PC-3 (cell line): ENCODE data around the gene FPGS. TPM values are rescaled to one million over a fixed set of nuclear protein-coding genes. Genes with fewer than 3 reads are reported as not detected.

Experiments
- ATAC-seq: fragments of 200-7000 bp; cut with Tn5 transposase; 2 replicates; pipeline ENCODE4 v1.9.1; 2020; ENCODE audit warnings: mild to moderate bottlenecking, moderate library complexity
- BruUV-seq: library from RNA; stranded (reverse); fragments of 400-500 nt; replicated peaks from 2 replicates; lab custom pipeline; 2021; lab: Mats Ljungman, UMichigan
- CTCF ChIA-PET: fragments of 300-600 bp; sonication (Branson Sonifier 250); formaldehyde crosslinking; loops from one replicate; lab custom pipeline; 2022; ENCODE audit warnings: antibody characterized with exemption; lab: Charles Lee
- POLR2A ChIA-PET: fragments of 300-600 bp; sonication (Branson Sonifier 250); formaldehyde crosslinking; loops from one replicate; lab custom pipeline; 2022; ENCODE audit warnings: antibody characterized with exemption; ENCODE audit not compliant: unreplicated experiment; lab: Charles Lee
- DNase-seq: peaks from one replicate; pipeline ENCODE4 v3.0.0-alpha.2; 2015
- H2AFZ ChIP-seq: fragments of 300-600 bp; sonication (generic); 2 replicates; pipeline ENCODE4 v1.6.0; 2016; ENCODE audit warnings: antibody characterized with exemption, low read length
- H3F3A ChIP-seq: fragments of 300-600 bp; sonication (generic); one replicate; pipeline ENCODE4 v1.6.0; 2017; ENCODE audit warnings: antibody characterized with exemption, low read length, control low read depth, mild to moderate bottlenecking; ENCODE audit not compliant: unreplicated experiment
- H3K27ac ChIP-seq: fragments of 300-600 bp; sonication (generic); 2 replicates; pipeline ENCODE4 v1.5.1; 2016; ENCODE audit warnings: mild to moderate bottlenecking, low read length
- H3K27me3 ChIP-seq: fragments of 300-600 bp; sonication (generic); 2 replicates; pipeline ENCODE4 v1.6.1; 2016; ENCODE audit warnings: low read length, mixed read lengths
- H3K36me3 ChIP-seq: fragments of 300-600 bp; sonication (generic); 2 replicates; pipeline ENCODE4 v1.6.1; 2016; ENCODE audit warnings: low read depth, mixed run types, low read length, mixed read lengths
- H3K4me1 ChIP-seq: fragments of 300-600 bp; sonication (generic); 2 replicates; pipeline ENCODE4 v1.5.1; 2016; ENCODE audit warnings: low read length; ENCODE audit not compliant: insufficient read depth
- H3K4me2 ChIP-seq: fragments of 300-600 bp; sonication (generic); 2 replicates; pipeline ENCODE4 v1.6.0; 2016; ENCODE audit warnings: low read length
- H3K4me3 ChIP-seq: fragments of 300-600 bp; sonication (generic); 2 replicates; pipeline ENCODE4 v1.5.1; 2016; ENCODE audit warnings: mild to moderate bottlenecking, low read length, mixed read lengths
- H3K79me2 ChIP-seq: fragments of 300-600 bp; sonication (generic); 2 replicates; pipeline ENCODE4 v1.6.1; 2017; ENCODE audit warnings: low read length, mixed read lengths
- H3K9ac ChIP-seq: fragments of 300-600 bp; sonication (generic); 2 replicates; pipeline ENCODE4 v1.6.0; 2016; ENCODE audit warnings: mild to moderate bottlenecking, low read length
- H3K9me2 ChIP-seq: fragments of 300-600 bp; sonication (generic); replicated peaks from 2 replicates; pipeline ENCODE4 v1.6.1; 2016; ENCODE audit warnings: mixed run types, low read length, mixed read lengths
- H3K9me3 ChIP-seq: fragments of 300-600 bp; sonication (generic); 2 replicates; pipeline ENCODE4 v1.6.1; 2016; ENCODE audit warnings: low read length, mixed read lengths
- H4K20me1 ChIP-seq: fragments of 300-600 bp; sonication (generic); 2 replicates; pipeline ENCODE4 v1.6.1; 2016; ENCODE audit warnings: low read length, mixed read lengths
- CTCF ChIP-seq: fragments of 300-600 bp; sonication (generic); conservative IDR thresholded peaks from 2 replicates; pipeline ENCODE4 v1.5.1; 2017; ENCODE audit warnings: antibody characterized with exemption, low read depth, mild to moderate bottlenecking, low read length
- EZH2 ChIP-seq: fragments of 300-600 bp; sonication (generic); IDR thresholded peaks from one replicate; pipeline ENCODE4 v1.6.1; 2017; ENCODE audit warnings: antibody characterized with exemption, mild to moderate bottlenecking, low read length; ENCODE audit not compliant: unreplicated experiment
- EZH2phosphoT487 ChIP-seq: fragments of 300-600 bp; sonication (generic); IDR thresholded peaks from 2 replicates; pipeline ENCODE4 v1.6.1; 2018; ENCODE audit warnings: mild to moderate bottlenecking, antibody characterized with exemption, low read length, borderline replicate concordance
- intact Hi-C: fragments of 100-400 bp; cut with micrococcal nuclease; formaldehyde crosslinking; loops from 2 replicates; pipeline ENCODE4 v1.9.0; 2023
- total RNA-seq: library from RNA; depleted of rRNA; stranded (reverse); fragments of >200 nt; gene quantifications from 2 replicates; pipeline ENCODE4 v1.2.3, GENCODE V29; 2014

Gene FPGS
- total RNA-seq, 1 experiment from 2014 or later: 78.5 TPM

GRCh38 chr9:127790094-127790855 lies 12.4 kb upstream of the FPGS start:
- H3K27ac ChIP-seq: no peak overlapping the region
- H3K4me3 ChIP-seq: no peak overlapping the region
- no peaks in the 10 kb centered on the region for H3K27me3 ChIP-seq
- no peak overlapping the region for H3K4me2 ChIP-seq
- CTCF ChIA-PET: no interaction called here
- ATAC-seq (no peak), DNase-seq (no peak)
- no peaks in the 10 kb centered on the region for H3K9me3 ChIP-seq
- TF ChIP-seq EZH2phosphoT487: no peak
- no peak for TF ChIP-seq CTCF
- no peak for TF ChIP-seq EZH2
- BruUV-seq: no TSS peak
- peaks cover 48% of the 10 kb centered on the region for H3K36me3 ChIP-seq
- no peaks in the 10 kb centered on the region for H3F3A ChIP-seq
- H2AFZ ChIP-seq: no peak overlapping the region
- no peak overlapping the region for H3K9ac ChIP-seq
- peaks cover 7% of the 10 kb centered on the region for H3K4me1 ChIP-seq
- H4K20me1 ChIP-seq: peaks cover 32% of the 10 kb centered on the region
- no peaks in the 10 kb centered on the region for H3K9me2 ChIP-seq
- intact Hi-C loops: no loop called here
- H3K79me2 ChIP-seq: peaks cover 42% of the 10 kb centered on the region
- POLR2A ChIA-PET: no interaction called here

GRCh38 chr9:127791085-127791484 lies 11.6 kb upstream of the FPGS start:
- TF ChIP-seq EZH2phosphoT487 (no peak), EZH2 (no peak), CTCF (no peak)
- ChIA-PET CTCF (no interaction called here), POLR2A (no interaction called here)
- no peak overlapping the region for H3K4me2 ChIP-seq
- H3K4me1 ChIP-seq: peaks cover 7% of the 10 kb centered on the region
- H3K27me3 ChIP-seq: no peaks in the 10 kb centered on the region
- no TSS peak for BruUV-seq
- no peak for DNase-seq
- intact Hi-C loops: no loop called here
- no peak overlapping the region for H3K27ac ChIP-seq
- no peaks in the 10 kb centered on the region for H3K9me3 ChIP-seq
- ATAC-seq: no peak
- peaks cover 40% of the 10 kb centered on the region for H3K79me2 ChIP-seq
- peaks cover 32% of the 10 kb centered on the region for H4K20me1 ChIP-seq
- H3K9me2 ChIP-seq: no peaks in the 10 kb centered on the region
- no peak overlapping the region for H2AFZ ChIP-seq
- no peaks in the 10 kb centered on the region for H3F3A ChIP-seq
- H3K4me3 ChIP-seq: no peak overlapping the region
- H3K9ac ChIP-seq: no peak overlapping the region
- peaks cover 48% of the 10 kb centered on the region for H3K36me3 ChIP-seq

GRCh38 chr9:127792417-127793031 lies 10.2 kb upstream of the FPGS start:
- Histone ChIP-seq H2AFZ (no peak overlapping the region), H3K4me2 (no peak overlapping the region), H3K9me2 (no peaks in the 10 kb centered on the region), H3K79me2 (peaks cover 26% of the 10 kb centered on the region), H4K20me1 (peaks cover 21% of the 10 kb centered on the region), H3F3A (no peaks in the 10 kb centered on the region), H3K4me3 (no peak overlapping the region), H3K4me1 (peaks cover under 1% of the 10 kb centered on the region; the same call in 1 of the 2 replicates), H3K27ac (no peak overlapping the region), H3K27me3 (no peaks in the 10 kb centered on the region), H3K9ac (no peak overlapping the region), H3K36me3 (peaks cover 38% of the 10 kb centered on the region), H3K9me3 (no peaks in the 10 kb centered on the region)
- intact Hi-C loops: no loop called here
- no TSS peak for BruUV-seq
- ChIA-PET POLR2A (no interaction called here), CTCF (no interaction called here)
- DNase-seq (no peak), ATAC-seq (no peak)
- TF ChIP-seq CTCF (no peak), EZH2 (no peak), EZH2phosphoT487 (no peak)
